Calu3 (cell line): Measurements from ENCODE around the gene IFI16. TPM values are rescaled to one million over a fixed set of nuclear protein-coding genes. Genes with fewer than 3 reads are reported as not detected.
"Not testable (repeated sequence)": the region's sequence is repeated elsewhere in the genome, so short reads cannot be mapped to it uniquely, and the experiment has no call there.

Experiments
- BruUV-seq: library from RNA; stranded (reverse); fragments of 400-500 nt; replicated peaks from 2 replicates; lab custom pipeline; 2021; lab: Mats Ljungman, UMichigan
- CTCF ChIA-PET: fragments of 300-600 bp; sonication (Branson Sonifier 250); formaldehyde crosslinking; loops from one replicate; lab custom pipeline; 2022; ENCODE audit warnings: antibody characterized with exemption; lab: Charles Lee
- DNase-seq: peaks from one replicate; pipeline ENCODE4 v3.0.0; 2022
- H3K27ac Mint-ChIP-seq: one replicate; pipeline ENCODE4 v1.8.0; 2022; ENCODE audit warnings: mixed read lengths; ENCODE audit not compliant: unreplicated experiment
- H3K27me3 Mint-ChIP-seq: one replicate; pipeline ENCODE4 v1.8.0; 2022; ENCODE audit warnings: mixed read lengths; ENCODE audit not compliant: unreplicated experiment
- H3K36me3 Mint-ChIP-seq: one replicate; pipeline ENCODE4 v1.8.0; 2022; ENCODE audit warnings: mild to moderate bottlenecking, moderate library complexity, mixed read lengths; ENCODE audit not compliant: insufficient read depth, unreplicated experiment
- H3K4me1 Mint-ChIP-seq: one replicate; pipeline ENCODE4 v1.8.0; 2022; ENCODE audit warnings: mild to moderate bottlenecking, low read depth, mixed read lengths; ENCODE audit not compliant: unreplicated experiment
- H3K4me3 Mint-ChIP-seq: one replicate; pipeline ENCODE4 v1.8.0; 2022; ENCODE audit warnings: mild to moderate bottlenecking, low read depth, moderate library complexity, mixed read lengths; ENCODE audit not compliant: unreplicated experiment
- H3K9me3 Mint-ChIP-seq: one replicate; pipeline ENCODE4 v1.8.0; 2022; ENCODE audit warnings: low read depth, mixed read lengths; ENCODE audit not compliant: unreplicated experiment
- CTCF ChIP-seq: fragments of 200-600 bp; IDR thresholded peaks from one replicate; pipeline ENCODE4 v1.8.0; 2022; ENCODE audit warnings: antibody characterized with exemption; ENCODE audit not compliant: unreplicated experiment
- intact Hi-C: fragments of 100-400 bp; cut with micrococcal nuclease; formaldehyde crosslinking; loops from one replicate; pipeline ENCODE4 v1.10.0; 2022; ENCODE audit not compliant: unreplicated experiment
- total RNA-seq: library from RNA; stranded (reverse); gene quantifications from 2 replicates; pipeline ENCODE4 v1.2.3, GENCODE V29; 2022

The IFI16 gene
- total RNA-seq, 1 experiment from 2014 or later = 52.8 TPM

- Mint-ChIP-seq H3K4me3 (peak overlapping the region; percentile 75), H3K27ac (peak overlapping the region; percentile 90), H3K27me3 (no peaks in the 10 kb centered on the region), H3K36me3 (peaks cover 11% of the 10 kb centered on the region), H3K4me1 (peaks cover 4% of the 10 kb centered on the region), H3K9me3 (no peaks in the 10 kb centered on the region)
- DNase-seq = no peak
- no TSS peak for BruUV-seq
- CTCF ChIA-PET = interaction anchor here (1.5 kb wide), 1 partner anchor 10 kb away, joined by 5 read pairs; no protein-coding TSS in a partner anchor
- TF ChIP-seq CTCF = no peak
- intact Hi-C loops = loop anchor here (10.0 kb wide), 1 partner anchor 1516 kb away; no protein-coding TSS in a partner anchor
These were observed 684 bp downstream of the IFI16 start for GRCh38 chr1:159010391-159010790.

- H3K4me1 Mint-ChIP-seq, BruUV-seq, H3K27me3 Mint-ChIP-seq, DNase-seq, H3K9me3 Mint-ChIP-seq: not testable (repeated sequence)
- H3K4me3 Mint-ChIP-seq = peak overlapping the region; percentile 75
- CTCF ChIA-PET = interaction anchor here (1.5 kb wide), 1 partner anchor 11 kb away, joined by 5 read pairs; no protein-coding TSS in a partner anchor
- intact Hi-C loops = loop anchor here (10.0 kb wide), 1 partner anchor 1516 kb away; no protein-coding TSS in a partner anchor
- H3K27ac Mint-ChIP-seq = peak overlapping the region; percentile 90
- H3K36me3 Mint-ChIP-seq = peaks cover 11% of the 10 kb centered on the region
These were observed 1.3 kb downstream of the IFI16 start for GRCh38 chr1:159011001-159011400.

GRCh38 chr1:159011751-159012150, 2.0 kb downstream of the IFI16 start:
- no peak for DNase-seq
- no peaks in the 10 kb centered on the region for H3K27me3 Mint-ChIP-seq
- peaks cover 16% of the 10 kb centered on the region for H3K36me3 Mint-ChIP-seq
- H3K27ac Mint-ChIP-seq = peak overlapping the region; percentile 5
- CTCF ChIA-PET = no interaction called here
- TF ChIP-seq CTCF = no peak
- H3K4me3 Mint-ChIP-seq = no peak overlapping the region
- BruUV-seq = no TSS peak
- intact Hi-C loops = loop anchor here (10.0 kb wide), 1 partner anchor 1517 kb away; no protein-coding TSS in a partner anchor
- no peaks in the 10 kb centered on the region for H3K9me3 Mint-ChIP-seq
- H3K4me1 Mint-ChIP-seq = peaks cover 10% of the 10 kb centered on the region

GRCh38 chr1:159012495-159012894, 2.8 kb downstream of the IFI16 start:
- intact Hi-C loops = loop anchor here (10.0 kb wide), 1 partner anchor 1518 kb away; no protein-coding TSS in a partner anchor
- peaks cover 20% of the 10 kb centered on the region for H3K36me3 Mint-ChIP-seq

More at GRCh38 chr1:159012495-159012894, 2.8 kb downstream of the IFI16 start:
- Mint-ChIP-seq H3K4me1 (peaks cover 10% of the 10 kb centered on the region), H3K27ac (no peak overlapping the region), H3K27me3 (no peaks in the 10 kb centered on the region), H3K4me3 (no peak overlapping the region), H3K9me3 (no peaks in the 10 kb centered on the region)
- TF ChIP-seq CTCF = no peak
- DNase-seq = no peak
- CTCF ChIA-PET = no interaction called here
- no TSS peak for BruUV-seq
